A549 (cell line): ENCODE measurements around the gene ATP8A1. TPM values are rescaled to one million over a fixed set of nuclear protein-coding genes. Genes with fewer than 3 reads are reported as not detected.

Experiments used
- ATAC-seq, 2 experiments: fragments of 200-7000 bp in 1 of 2; fragments of >200 bp in 1 of 2; cut with Nextera tagmentation in 1 of 2; cut with Tn5 transposase in 1 of 2; 3 replicates each; pipeline versions ENCODE4 v1.8.0 to v1.9.1; 2018 to 2020; ENCODE audit warnings: mild to moderate bottlenecking in 1 of 2, moderate library complexity in 1 of 2
- CTCF ChIA-PET: fragments of 300-600 bp; sonication (Branson Sonifier 250); formaldehyde crosslinking; extraction: SDS; loops from one replicate; lab custom pipeline; 2021; ENCODE audit warnings: antibody characterized with exemption, inconsistent platforms; lab: Yijun Ruan, JAX
- POLR2A ChIA-PET: fragments of 350-600 bp; formaldehyde crosslinking; extraction: SDS; loops from one replicate; lab custom pipeline; 2021; ENCODE audit warnings: antibody characterized with exemption, inconsistent platforms; lab: Yijun Ruan, JAX
- DNase-seq, 2 experiments: peaks; one replicate each; pipeline versions ENCODE4 v3.0.0 to v3.0.0-alpha.2; 2011 to 2016; ENCODE audit warnings: low read depth in 1 of 2, low spot score in 1 of 2
- FAIRE-seq: peaks from 2 replicates; lab custom pipeline; 2011; peaks lifted over from hg19 to GRCh38; lab: Jason Lieb, UNC
- H3K27ac ChIP-seq, 2 experiments: fragments of >200 bp; sonication (Bioruptor Twin); formaldehyde crosslinking; 3 replicates each; pipeline ENCODE4 v1.5.1; 2016 to 2017
- H3K4me1 ChIP-seq: fragments of >200 bp; sonication (Bioruptor Twin); formaldehyde crosslinking; 3 replicates; pipeline ENCODE4 v1.6.1; 2016
- H3K4me2 ChIP-seq: fragments of >200 bp; sonication (Bioruptor Twin); formaldehyde crosslinking; 3 replicates; pipeline ENCODE4 v1.6.1; 2016
- H3K4me3 ChIP-seq: fragments of >200 bp; sonication (Bioruptor Twin); formaldehyde crosslinking; 3 replicates; pipeline ENCODE4 v1.5.1; 2016
- H3K9me3 ChIP-seq: fragments of >200 bp; sonication (Bioruptor Twin); formaldehyde crosslinking; 3 replicates; pipeline ENCODE4 v1.6.1; 2016
- BCL3 ChIP-seq: fragments of >200 bp; sonication (Bioruptor Twin); formaldehyde crosslinking; IDR thresholded peaks from 3 replicates; pipeline ENCODE4 v1.6.1; 2016
- CBX2 ChIP-seq: fragments of 200-600 bp; sonication (generic); IDR thresholded peaks from 2 replicates; pipeline ENCODE4 v1.6.1; 2016; ENCODE audit warnings: low read depth, mild to moderate bottlenecking, borderline replicate concordance
- EHF ChIP-seq: fragments of 250-450 bp; sonication (Bioruptor Pico); IDR thresholded peaks from 2 replicates; pipeline ENCODE4 v1.5.0; 2020; ENCODE audit warnings: mild to moderate bottlenecking
- EHMT2 ChIP-seq: fragments of 200-600 bp; sonication (generic); IDR thresholded peaks from 2 replicates; pipeline ENCODE4 v1.6.1; 2016; ENCODE audit warnings: antibody characterized with exemption, low read depth, mild to moderate bottlenecking, moderate library complexity
- FOSB ChIP-seq: fragments of 250-450 bp; sonication (Bioruptor Pico); IDR thresholded peaks from 2 replicates; pipeline ENCODE4 v1.5.0; 2020; ENCODE audit warnings: mild to moderate bottlenecking, moderate library complexity
- HDAC2 ChIP-seq: fragments of 200-600 bp; sonication (generic); IDR thresholded peaks from 2 replicates; pipeline ENCODE4 v1.6.1; 2016
- HES2 ChIP-seq: fragments of >200 bp; sonication (Bioruptor Twin); formaldehyde crosslinking; IDR thresholded peaks from 2 replicates; pipeline ENCODE4 v1.6.1; 2016
- JUNB ChIP-seq: fragments of >200 bp; sonication (Bioruptor Twin); formaldehyde crosslinking; IDR thresholded peaks from 2 replicates; pipeline ENCODE4 v1.6.1; 2016
- KDM1A ChIP-seq: fragments of 200-600 bp; sonication (generic); IDR thresholded peaks from 2 replicates; pipeline ENCODE4 v1.6.1; 2016; ENCODE audit warnings: low read depth, mild to moderate bottlenecking
- KDM5A ChIP-seq: fragments of 200-600 bp; sonication (generic); IDR thresholded peaks from 2 replicates; pipeline ENCODE4 v1.6.1; 2016; ENCODE audit warnings: antibody characterized with exemption, mild to moderate bottlenecking
- MAFK ChIP-seq: fragments of 450-650 bp; IDR thresholded peaks from 2 replicates; pipeline ENCODE4 v1.6.1; 2014; ENCODE audit not compliant: partially characterized antibody
- MAZ ChIP-seq: fragments of 150-350 bp; IDR thresholded peaks from 2 replicates; pipeline ENCODE4 v1.6.1; 2014; ENCODE audit warnings: antibody characterized with exemption, low read depth, low read length, borderline replicate concordance
- MYC ChIP-seq: IDR thresholded peaks from 2 replicates; pipeline ENCODE4 v1.6.1; 2012; ENCODE audit warnings: mild to moderate bottlenecking, inconsistent platforms, low read length, improper control_type of control experiment, borderline replicate concordance
- NR3C1 ChIP-seq: fragments of >200 bp; sonication (Bioruptor Twin); formaldehyde crosslinking; IDR thresholded peaks from 3 replicates; pipeline ENCODE4 v1.6.1; 2017
- PBX3 ChIP-seq: IDR thresholded peaks from 2 replicates; pipeline ENCODE4 v1.6.1; 2012
- RAD21 ChIP-seq, 2 experiments: fragments of >200 bp in 1 of 2; sonication (Bioruptor Twin) in 1 of 2; formaldehyde crosslinking in 1 of 2; IDR thresholded peaks in 1 of 2; conservative IDR thresholded peaks in 1 of 2; 2 replicates in 1 of 2; 3 replicates in 1 of 2; pipeline ENCODE4 v1.6.1; 2012 to 2018; ENCODE audit warnings: inconsistent platforms in 1 of 2
- REST ChIP-seq: fragments of 200-600 bp; sonication (generic); IDR thresholded peaks from 2 replicates; pipeline ENCODE4 v1.6.1; 2016; ENCODE audit warnings: antibody characterized with exemption, mild to moderate bottlenecking, moderate library complexity
- SMC3 ChIP-seq: fragments of >200 bp; sonication (Bioruptor Twin); formaldehyde crosslinking; IDR thresholded peaks from 3 replicates; pipeline ENCODE4 v1.6.1; 2018; ENCODE audit warnings: inconsistent platforms
- SREBF2 ChIP-seq: fragments of 450-650 bp; IDR thresholded peaks from 2 replicates; pipeline ENCODE4 v1.6.1; 2014; ENCODE audit warnings: mild to moderate bottlenecking, moderate library complexity
- TP53 ChIP-seq: fragments of 250-450 bp; sonication (Bioruptor Pico); IDR thresholded peaks from 2 replicates; pipeline ENCODE4 v1.5.0; 2021; ENCODE audit warnings: mild to moderate bottlenecking, moderate library complexity
- ZNF302 ChIP-seq: fragments of 250-450 bp; sonication (Bioruptor Pico); IDR thresholded peaks from 2 replicates; pipeline ENCODE4 v1.9.0; 2021; ENCODE audit warnings: inconsistent platforms, mild to moderate bottlenecking, moderate library complexity
- WGBS: methylation state at CpG from one replicate; pipeline ENCODE4 v1.1.6; 2017; ENCODE audit errors: missing lambda C conversion rate; 5-methylcytosine and 5-hydroxymethylcytosine counted together
- polyA plus RNA-seq, 4 experiments: library from polyadenylated mRNA; depleted of rRNA in 3 of 4; stranded (reverse); fragments of >200 nt; fragmentation: RNase III in 1 of 4; extraction: RNeasy Plus Mini Kit Qiagen cat#74134 plus additional on column Dnase treatment in 1 of 4; gene quantifications; 2 replicates in 3 of 4; 3 replicates in 1 of 4; pipeline ENCODE4 v1.2.3, GENCODE V29; 2011 to 2017
- TF ChIP-seq, protein P1 (sequence below): fragments of >200 bp; sonication (Bioruptor Twin); formaldehyde crosslinking; IDR thresholded peaks from 3 replicates; pipeline ENCODE4 v1.5.1; 2016

ATP8A1 gene
- polyA plus RNA-seq, 2 of the 4 experiments (the other 2 are of a cell fraction) = 0.06 to 0.25 TPM

DNA sequence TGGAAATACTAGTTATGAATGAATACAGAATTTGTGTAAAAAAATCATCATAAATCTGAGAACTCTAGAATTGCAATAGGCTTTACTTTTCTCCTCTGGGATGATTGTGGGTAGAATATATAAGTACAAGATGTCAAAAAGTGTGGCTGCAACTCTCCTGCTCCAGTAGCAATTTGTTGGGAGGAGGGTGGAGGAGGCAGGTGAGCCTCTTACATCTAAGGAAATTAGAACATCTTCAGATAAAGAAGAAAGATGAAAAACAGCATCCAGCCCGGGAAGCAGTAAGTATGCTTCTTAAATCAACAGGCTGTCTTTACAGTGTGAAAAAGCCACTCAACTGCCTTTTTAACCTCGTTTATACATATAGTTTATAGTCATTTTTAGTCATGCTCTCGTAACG lies 83.7 kb downstream of the ATP8A1 start:
- 58% methylated on average over 4 of the region's 4 CpGs for WGBS
- FAIRE-seq = no peak
- no peak for ATAC-seq

GRCh38 chr4:42570221-42570620 lies 86.7 kb downstream of the ATP8A1 start:
- ChIA-PET POLR2A (no interaction called here), CTCF (no interaction called here)
- DNase-seq = no peak
- no peak for ATAC-seq
- 83% methylated on average over 1 of the region's 1 CpG for WGBS
- Histone ChIP-seq H3K27ac (no peak overlapping the region), H3K4me2 (no peak overlapping the region), H3K4me3 (no peak overlapping the region), H3K4me1 (no peaks in the 10 kb centered on the region), H3K9me3 (no peaks in the 10 kb centered on the region)
- FAIRE-seq = no peak
- TF ChIP-seq CBX2 (no peak), REST (no peak)

More for the DNA sequence above, 83.7 kb downstream of the ATP8A1 start:
- DNase-seq = no peak
- TF ChIP-seq SREBF2 (no peak), HES2 (no peak), NR3C1 (no peak), CBX2 (no peak), MAZ (no peak), KDM5A (no peak), MYC (no peak), EHMT2 (no peak), BCL3 (no peak), PBX3 (no peak), FOSB (CRISPR knock-in tag) (no peak), EHF (CRISPR knock-in tag) (no peak), TP53 (CRISPR knock-in tag) (no peak), MAFK (no peak)
- Histone ChIP-seq H3K4me3 (no peak overlapping the region), H3K9me3 (no peaks in the 10 kb centered on the region), H3K4me1 (no peaks in the 10 kb centered on the region), H3K27ac (no peak overlapping the region), H3K4me2 (no peak overlapping the region)
- ChIA-PET POLR2A (no interaction called here), CTCF (no interaction called here)

DNA sequence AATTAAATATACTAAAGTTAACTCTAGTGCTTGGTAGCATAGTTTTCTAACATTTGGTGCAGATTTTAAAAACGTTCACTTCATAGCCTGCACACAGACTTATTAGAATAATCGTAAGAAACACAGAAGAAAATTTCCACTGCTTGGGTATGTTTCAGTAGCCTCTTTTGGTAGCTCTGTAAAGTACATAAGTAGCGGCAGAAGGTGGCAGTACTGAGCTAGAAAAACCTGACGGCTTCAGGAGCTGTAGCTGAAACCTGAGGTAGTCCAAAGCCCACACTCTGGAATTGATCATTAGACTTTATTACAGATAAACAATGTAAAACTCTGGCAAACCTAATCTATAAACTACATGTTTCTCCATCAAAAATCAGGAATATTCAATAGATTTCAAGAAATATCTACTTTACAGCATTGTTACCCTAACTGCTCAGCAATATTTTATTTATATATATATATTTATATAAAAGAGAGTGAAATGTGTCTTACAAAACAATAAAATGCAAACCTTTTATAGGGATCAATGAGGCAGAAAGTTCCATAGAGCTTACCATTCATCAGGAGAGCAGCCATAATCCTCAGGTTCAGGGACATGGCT lies 88.2 kb downstream of the ATP8A1 start:
- WGBS = 3% methylated on average over 4 of the region's 4 CpGs
- ATAC-seq (peak; percentile 88 to 90), DNase-seq (peak; percentile 17 to 64), FAIRE-seq (no peak)
- H3K9me3 ChIP-seq = no peaks in the 10 kb centered on the region
- ChIA-PET POLR2A (no interaction called here), CTCF (interaction anchor here (0.5 to 1.8 kb wide), 6 partner anchors 14 to 298 kb away, joined by 3 to 6 read pairs (median 4); no protein-coding TSS in a partner anchor)
- no peak overlapping the region for H3K4me2 ChIP-seq
- no peak overlapping the region for H3K27ac ChIP-seq
- TF ChIP-seq ZNF302 (CRISPR knock-in tag) (no peak), KDM1A (no peak), SMC3 (peak; percentile 63), RAD21 (conservative IDR thresholded peaks at IDR 0.05 in 1 of 2, IDR thresholded peaks at IDR 0.05 in 1 of 2) (peak; percentile 62 to 67; a peak in 4 of 5 replicates), TP53 (CRISPR knock-in tag) (no peak), JUNB (no peak), HDAC2 (no peak), FOSB (CRISPR knock-in tag) (no peak)
- TF ChIP-seq, protein P1, sequence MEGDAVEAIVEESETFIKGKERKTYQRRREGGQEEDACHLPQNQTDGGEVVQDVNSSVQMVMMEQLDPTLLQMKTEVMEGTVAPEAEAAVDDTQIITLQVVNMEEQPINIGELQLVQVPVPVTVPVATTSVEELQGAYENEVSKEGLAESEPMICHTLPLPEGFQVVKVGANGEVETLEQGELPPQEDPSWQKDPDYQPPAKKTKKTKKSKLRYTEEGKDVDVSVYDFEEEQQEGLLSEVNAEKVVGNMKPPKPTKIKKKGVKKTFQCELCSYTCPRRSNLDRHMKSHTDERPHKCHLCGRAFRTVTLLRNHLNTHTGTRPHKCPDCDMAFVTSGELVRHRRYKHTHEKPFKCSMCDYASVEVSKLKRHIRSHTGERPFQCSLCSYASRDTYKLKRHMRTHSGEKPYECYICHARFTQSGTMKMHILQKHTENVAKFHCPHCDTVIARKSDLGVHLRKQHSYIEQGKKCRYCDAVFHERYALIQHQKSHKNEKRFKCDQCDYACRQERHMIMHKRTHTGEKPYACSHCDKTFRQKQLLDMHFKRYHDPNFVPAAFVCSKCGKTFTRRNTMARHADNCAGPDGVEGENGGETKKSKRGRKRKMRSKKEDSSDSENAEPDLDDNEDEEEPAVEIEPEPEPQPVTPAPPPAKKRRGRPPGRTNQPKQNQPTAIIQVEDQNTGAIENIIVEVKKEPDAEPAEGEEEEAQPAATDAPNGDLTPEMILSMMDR = peak; percentile 57
- H3K4me1 ChIP-seq = no peaks in the 10 kb centered on the region
- no peak overlapping the region for H3K4me3 ChIP-seq
